Breast epithelium (tissue), 4 donors: ENCODE data around the gene OR10G8. TPM values are rescaled to one million over a fixed set of nuclear protein-coding genes. Genes with fewer than 3 reads are reported as not detected.

Experiments
- DNase-seq, 2 donors: peaks; one replicate each; pipeline ENCODE4 v3.0.0-alpha.2; 2019; ENCODE audit warnings: low spot score in 2 of 2
- H3K27ac ChIP-seq, 2 donors: fragments of 200-600 bp; sonication (generic) in 1 of 2; one replicate each; pipeline ENCODE4 v1.5.1; 2016 to 2019; ENCODE audit warnings: mild to moderate bottlenecking in 1 of 2
- H3K27me3 ChIP-seq, 2 donors: fragments of 200-600 bp; sonication (generic) in 1 of 2; one replicate each; pipeline versions ENCODE4 v1.5.1 to v1.6.0; 2017 to 2019; ENCODE audit warnings: control low read depth in 1 of 2, mild to moderate bottlenecking in 1 of 2
- H3K36me3 ChIP-seq: fragments of 200-600 bp; one replicate; pipeline ENCODE4 v1.5.1; 2019
- H3K4me1 ChIP-seq, 2 donors: fragments of 200-600 bp; sonication (generic); one replicate each; pipeline ENCODE4 v1.5.1; 2016 to 2019; ENCODE audit warnings: control low read depth in 1 of 2
- H3K4me3 ChIP-seq, 3 donors: fragments of 200-600 bp; sonication (generic); 1 replicate in 2 of 3; 2 replicates in 1 of 3; pipeline ENCODE4 v1.5.1; 2016 to 2019; ENCODE audit warnings: mild to moderate bottlenecking in 3 of 3, moderate library complexity in 2 of 3
- H3K9me3 ChIP-seq, 2 donors: fragments of 200-600 bp; sonication (generic) in 1 of 2; one replicate each; pipeline ENCODE4 v1.5.1; 2016 to 2019; ENCODE audit warnings: control low read depth in 1 of 2
- CTCF ChIP-seq, 3 donors: fragments of 450-650 bp; IDR thresholded peaks; one replicate each; pipeline ENCODE4 v1.5.1; 2016 to 2017; ENCODE audit warnings: antibody characterized with exemption in 3 of 3, mild to moderate bottlenecking in 3 of 3, moderate library complexity in 3 of 3
- POLR2A ChIP-seq: fragments of 450-650 bp; IDR thresholded peaks from one replicate; pipeline ENCODE4 v1.6.1; 2016; ENCODE audit warnings: antibody characterized with exemption, mild to moderate bottlenecking, moderate library complexity
- POLR2AphosphoS5 ChIP-seq, 3 donors: sonication (generic); formaldehyde crosslinking; IDR thresholded peaks; one replicate each; pipeline ENCODE4 v1.6.1; 2017; ENCODE audit warnings: antibody characterized with exemption in 3 of 3
- intact Hi-C: fragments of 100-400 bp; cut with DNase I; formaldehyde crosslinking; loops from one replicate; pipeline ENCODE4 v1.15.1; 2023; ENCODE audit warnings: low total_unique reads
- total RNA-seq, 3 donors: library from RNA; depleted of rRNA; stranded (reverse); fragments of >200 nt; gene quantifications; one replicate each; pipeline ENCODE4 v1.1.0, GENCODE V29; 2016

Gene OR10G8
- total RNA-seq, 3 donors from 2014 or later: not detected

DNA sequence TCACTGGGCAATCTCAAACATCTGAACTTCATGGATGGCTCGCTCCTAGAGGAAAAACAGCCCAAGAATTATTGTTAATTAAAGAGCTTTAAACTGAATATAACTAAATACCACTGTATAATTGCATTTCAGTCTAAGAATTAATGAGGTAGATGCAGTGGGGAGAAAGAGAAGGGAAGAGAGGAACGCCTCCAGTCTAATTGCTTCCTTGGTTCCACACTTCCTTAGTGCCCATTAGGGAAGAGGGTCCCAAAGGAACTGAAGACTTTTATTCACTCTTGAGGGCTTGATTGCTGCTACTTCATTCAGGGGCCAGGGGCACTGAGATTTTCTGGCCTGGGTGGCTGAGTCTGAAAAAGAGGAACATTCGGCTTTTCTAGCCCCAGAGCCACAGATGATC is 26.4 kb downstream of the OR10G8 start:
- Histone ChIP-seq H3K36me3 (no peaks in the 10 kb centered on the region), H3K4me1 (no peaks in the 10 kb centered on the region), H3K27me3 (no peaks in the 10 kb centered on the region), H3K9me3 (no peaks in the 10 kb centered on the region), H3K4me3 (no peak overlapping the region), H3K27ac (no peak overlapping the region)
- intact Hi-C loops: no loop called here
- DNase-seq: no peak
- TF ChIP-seq CTCF (IDR thresholded peaks at IDR 0.05) (no peak), POLR2AphosphoS5 (IDR thresholded peaks at IDR 0.05) (no peak), POLR2A (no peak)

- no peak for DNase-seq
- no peaks in the 10 kb centered on the region for H3K36me3 ChIP-seq
- H3K27ac ChIP-seq: no peak overlapping the region
- peaks cover 0 to 21% of the 10 kb centered on the region in 2 donors for H3K27me3 ChIP-seq
- no peaks in the 10 kb centered on the region for H3K4me1 ChIP-seq
- intact Hi-C loops: no loop called here
- H3K4me3 ChIP-seq: no peak overlapping the region
- TF ChIP-seq CTCF (IDR thresholded peaks at IDR 0.05): no peak
- no peak for TF ChIP-seq POLR2AphosphoS5 (IDR thresholded peaks at IDR 0.05)
- TF ChIP-seq POLR2A: no peak
- no peaks in the 10 kb centered on the region for H3K9me3 ChIP-seq
Measured at GRCh38 chr11:124068601-124069110, 42.1 kb downstream of the OR10G8 start.

GRCh38 chr11:124069429-124070401 is 43.1 kb downstream of the OR10G8 start:
- no peak for DNase-seq
- TF ChIP-seq CTCF (IDR thresholded peaks at IDR 0.05): peak in 1 of 3 donors; percentile 21
- no peak for TF ChIP-seq POLR2A
- no peak for TF ChIP-seq POLR2AphosphoS5 (IDR thresholded peaks at IDR 0.05)
- H3K27me3 ChIP-seq: peaks cover 0 to 21% of the 10 kb centered on the region in 2 donors

DNA sequence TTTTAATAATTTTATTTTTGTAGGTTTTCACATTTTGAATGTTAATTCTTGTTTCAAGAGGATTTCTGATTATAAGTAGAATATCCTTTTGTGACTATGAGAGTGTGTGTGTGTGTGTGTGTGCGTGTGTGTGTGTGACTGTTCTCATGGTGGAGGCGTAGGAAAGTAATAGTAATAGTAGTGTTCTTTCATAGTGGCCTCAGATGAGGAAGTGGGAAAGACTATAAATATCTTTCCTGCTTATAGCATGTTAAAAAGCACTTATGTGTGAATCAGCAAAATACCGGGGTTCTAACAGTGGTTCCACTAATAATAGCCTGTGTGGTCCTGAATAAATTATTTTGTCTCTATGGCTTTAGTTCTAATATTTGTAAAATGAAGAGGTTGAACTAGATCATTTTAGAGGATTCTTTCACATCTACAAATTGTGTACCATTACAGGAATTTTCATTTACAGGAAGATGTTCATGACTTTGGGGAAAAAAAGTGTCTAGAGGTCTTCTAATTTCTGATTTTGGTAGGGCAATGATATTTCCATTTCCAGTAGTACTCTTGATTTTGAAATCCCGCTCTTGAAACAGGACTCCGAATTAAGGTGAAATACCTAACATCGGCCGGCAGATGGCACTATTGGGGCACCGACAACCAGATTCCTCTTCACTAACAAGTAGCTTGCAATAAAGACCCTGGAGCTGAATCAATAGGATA is 44.5 kb downstream of the OR10G8 start:
- no peaks in the 10 kb centered on the region for H3K9me3 ChIP-seq
- DNase-seq: peak; percentile 48 to 65
- no peaks in the 10 kb centered on the region for H3K36me3 ChIP-seq
- intact Hi-C loops: no loop called here
- H3K4me1 ChIP-seq: no peaks in the 10 kb centered on the region
- TF ChIP-seq CTCF (IDR thresholded peaks at IDR 0.05) (peak in 2 of 3 donors; percentile 57 to 65), POLR2AphosphoS5 (IDR thresholded peaks at IDR 0.05) (no peak)
- no peak overlapping the region for H3K4me3 ChIP-seq
- no peak overlapping the region for H3K27ac ChIP-seq
- H3K27me3 ChIP-seq: peaks cover 0 to 29% of the 10 kb centered on the region in 2 donors

More at GRCh38 chr11:124069429-124070401, 43.1 kb downstream of the OR10G8 start:
- no peak overlapping the region for H3K27ac ChIP-seq
- H3K36me3 ChIP-seq: no peaks in the 10 kb centered on the region
- intact Hi-C loops: no loop called here
- H3K9me3 ChIP-seq: no peaks in the 10 kb centered on the region
- peak overlapping the region in 2 of 3 donors; percentile 12 to 43 for H3K4me3 ChIP-seq
- H3K4me1 ChIP-seq: no peaks in the 10 kb centered on the region
